Erythroblast (primary cell): ENCODE results near the gene MGRN1.

Source experiments
- GATA1 ChIP-seq: IDR thresholded peaks from 2 replicates; pipeline ENCODE4 v1.6.1; 2011; ENCODE audit warnings: low read depth, mild to moderate bottlenecking, control low read depth, low read length, moderate library complexity
- POLR2A ChIP-seq: IDR thresholded peaks from 2 replicates; pipeline ENCODE4 v1.6.1; 2011; ENCODE audit warnings: mild to moderate bottlenecking, low read length

GRCh38 chr16:4667203-4667963 lies 42.8 kb downstream of the MGRN1 start:
- no peak for TF ChIP-seq POLR2A
- no peak for TF ChIP-seq GATA1
